Mesenchymal stem cell (in vitro differentiated cells and primary cell): ENCODE data around the gene BEX1.
"Not testable (repeated sequence)": the region's sequence is repeated elsewhere in the genome, so short reads cannot be mapped to it uniquely, and the experiment has no call there.

ENCODE experiments used
- DNase-seq: peaks from one replicate; pipeline ENCODE4 v3.0.0-alpha.2; 2013
- H2AFZ ChIP-seq: one replicate; pipeline ENCODE4 v1.6.1; 2013; ENCODE audit warnings: low read depth, mild to moderate bottlenecking, control low read depth, inconsistent platforms, low read length, moderate library complexity
- H2AK5ac ChIP-seq: 2 replicates; pipeline ENCODE4 v1.6.1; 2013; ENCODE audit warnings: low read length, moderate library complexity, mild to moderate bottlenecking, inconsistent platforms; ENCODE audit not compliant: severe bottlenecking
- H2BK120ac ChIP-seq: one replicate; pipeline ENCODE4 v1.6.1; 2013; ENCODE audit warnings: low read depth, mild to moderate bottlenecking, inconsistent platforms, low read length, moderate library complexity
- H2BK12ac ChIP-seq, 2 experiments: one replicate each; pipeline ENCODE4 v1.6.1; 2013; ENCODE audit warnings: inconsistent platforms in 2 of 2, low read length in 2 of 2, mild to moderate bottlenecking in 2 of 2, moderate library complexity in 2 of 2, control low read depth in 1 of 2
- H2BK15ac ChIP-seq: one replicate; pipeline ENCODE4 v1.6.1; 2013; ENCODE audit warnings: mild to moderate bottlenecking, low read depth, inconsistent platforms; ENCODE audit not compliant: poor library complexity, severe bottlenecking
- H2BK5ac ChIP-seq: 2 replicates; pipeline ENCODE4 v1.6.1; 2013; ENCODE audit warnings: low read depth, mild to moderate bottlenecking, low read length, control low read depth, inconsistent platforms; ENCODE audit not compliant: poor library complexity, severe bottlenecking
- H3K14ac ChIP-seq, 2 experiments: one replicate each; pipeline ENCODE4 v1.6.1; 2013; ENCODE audit warnings: inconsistent platforms in 2 of 2, low read length in 2 of 2, control low read depth in 1 of 2, mild to moderate bottlenecking in 1 of 2, moderate library complexity in 1 of 2
- H3K18ac ChIP-seq, 2 experiments: one replicate each; pipeline ENCODE4 v1.6.1; 2013; ENCODE audit warnings: inconsistent platforms in 2 of 2, low read length in 2 of 2, control low read depth in 1 of 2, low read depth in 1 of 2, mild to moderate bottlenecking in 1 of 2
- H3K23ac ChIP-seq, 2 experiments: one replicate each; pipeline ENCODE4 v1.6.1; 2013; ENCODE audit warnings: inconsistent platforms in 2 of 2, low read length in 2 of 2, mild to moderate bottlenecking in 2 of 2, moderate library complexity in 2 of 2, control low read depth in 1 of 2
- H3K27ac ChIP-seq: 2 replicates; pipeline ENCODE4 v1.5.1; 2013; ENCODE audit warnings: mild to moderate bottlenecking, moderate library complexity, low read length, control low read depth, inconsistent platforms; ENCODE audit not compliant: poor library complexity, severe bottlenecking
- H3K27me3 ChIP-seq, 2 experiments: 2 replicates each; pipeline versions ENCODE4 v1.6.1 to v1.7.0; 2013; ENCODE audit warnings: low read length in 2 of 2, mild to moderate bottlenecking in 2 of 2, moderate library complexity in 2 of 2, control low read depth in 1 of 2, inconsistent platforms in 1 of 2; ENCODE audit not compliant: control insufficient read depth in 1 of 2, insufficient read depth in 1 of 2
- H3K36me3 ChIP-seq, 2 experiments: 2 replicates each; pipeline versions ENCODE4 v1.6.1 to v1.7.0; 2013; ENCODE audit warnings: low read length in 2 of 2, control low read depth in 1 of 2, inconsistent platforms in 1 of 2, low read depth in 1 of 2, mild to moderate bottlenecking in 1 of 2; ENCODE audit not compliant: insufficient read depth in 2 of 2, control insufficient read depth in 1 of 2
- H3K4ac ChIP-seq, 2 experiments: one replicate each; pipeline ENCODE4 v1.6.1; 2013; ENCODE audit warnings: inconsistent platforms in 2 of 2, low read length in 2 of 2, mild to moderate bottlenecking in 2 of 2, moderate library complexity in 2 of 2, control low read depth in 1 of 2, low read depth in 1 of 2
- H3K4me1 ChIP-seq: 2 replicates; pipeline ENCODE4 v1.6.1; 2013; ENCODE audit warnings: low read depth, low read length, control low read depth; ENCODE audit not compliant: control insufficient read depth, insufficient read depth
- H3K4me2 ChIP-seq: 2 replicates; pipeline ENCODE4 v1.6.1; 2013; ENCODE audit warnings: low read length, mild to moderate bottlenecking, inconsistent platforms; ENCODE audit not compliant: poor library complexity, severe bottlenecking
- H3K4me3 ChIP-seq, 2 experiments: 2 replicates each; pipeline versions ENCODE4 v1.5.1 to v1.7.0; 2013; ENCODE audit warnings: low read length in 2 of 2, mild to moderate bottlenecking in 2 of 2, control low read depth in 1 of 2, low read depth in 1 of 2; ENCODE audit not compliant: insufficient read depth in 1 of 2
- H3K79me1 ChIP-seq: replicated peaks from 2 replicates; pipeline ENCODE4 v1.6.1; 2013; ENCODE audit warnings: mild to moderate bottlenecking, control low read depth, low read length, inconsistent platforms; ENCODE audit not compliant: poor library complexity, severe bottlenecking
- H3K9ac ChIP-seq: 2 replicates; pipeline ENCODE4 v1.7.0; 2013; ENCODE audit warnings: mild to moderate bottlenecking, low read length, moderate library complexity
- H3K9me3 ChIP-seq: 2 replicates; pipeline ENCODE4 v1.7.0; 2013; ENCODE audit warnings: mild to moderate bottlenecking, low read length; ENCODE audit not compliant: control insufficient read depth
- H4K8ac ChIP-seq: one replicate; pipeline ENCODE4 v1.6.1; 2013; ENCODE audit warnings: inconsistent platforms, mild to moderate bottlenecking, low read length, moderate library complexity
- H4K91ac ChIP-seq: one replicate; pipeline ENCODE4 v1.6.1; 2013; ENCODE audit warnings: mild to moderate bottlenecking, low read length, inconsistent platforms
- whole genome bisulfite sequencing: methylation state at CpG from one replicate; pipeline ENCODE4 v1.1.7; 2013; ENCODE audit warnings: mixed read lengths; 5-methylcytosine and 5-hydroxymethylcytosine counted together

Gene BEX1

GRCh38 chrX:103104370-103104769 lies 40.4 kb upstream of the BEX1 start:
- H2BK5ac ChIP-seq, H3K36me3 ChIP-seq, H2BK120ac ChIP-seq, H3K27me3 ChIP-seq, H2AFZ ChIP-seq, H3K27ac ChIP-seq, H3K9me3 ChIP-seq, H3K4me1 ChIP-seq, H4K8ac ChIP-seq, H2AK5ac ChIP-seq, H3K79me1 ChIP-seq, H3K23ac ChIP-seq, H3K4me2 ChIP-seq, H3K18ac ChIP-seq, H2BK12ac ChIP-seq, H3K9ac ChIP-seq, H4K91ac ChIP-seq, H2BK15ac ChIP-seq, DNase-seq, H3K4ac ChIP-seq, H3K4me3 ChIP-seq, H3K14ac ChIP-seq: not testable (repeated sequence)
- WGBS: 93% methylated on average over 14 of the region's 26 CpGs

- no CpG with 5 or more reads among the region's 2 CpGs for WGBS
- not testable (repeated sequence) for H3K79me1 ChIP-seq, H3K4me2 ChIP-seq
Measured at GRCh38 chrX:103103866-103104265, 39.9 kb upstream of the BEX1 start.

GRCh38 chrX:103101299-103102042 lies 37.5 kb upstream of the BEX1 start:
- Histone ChIP-seq H3K4ac (no peak overlapping the region), H3K4me2 (no peak overlapping the region), H2BK15ac (no peak overlapping the region), H2BK5ac (no peak overlapping the region), H2BK12ac (no peak overlapping the region), H3K14ac (no peak overlapping the region), H3K27me3 (peaks cover 0 to 7% of the 10 kb centered on the region in 2 experiments), H4K8ac (no peak overlapping the region), H3K9ac (no peak overlapping the region), H3K79me1 (no peaks in the 10 kb centered on the region), H3K4me1 (no peaks in the 10 kb centered on the region), H3K23ac (no peak overlapping the region), H3K18ac (no peak overlapping the region), H3K4me3 (no peak overlapping the region), H3K9me3 (no peaks in the 10 kb centered on the region), H2AFZ (no peak overlapping the region), H2BK120ac (no peak overlapping the region), H3K36me3 (no peaks in the 10 kb centered on the region), H2AK5ac (no peak overlapping the region), H3K27ac (no peak overlapping the region), H4K91ac (no peak overlapping the region)
- DNase-seq: no peak
- 25% methylated on average over 2 of the region's 3 CpGs for WGBS

More at GRCh38 chrX:103103866-103104265, 39.9 kb upstream of the BEX1 start:
- H3K27me3 ChIP-seq, H2BK120ac ChIP-seq, H3K9me3 ChIP-seq, H3K4me1 ChIP-seq, DNase-seq, H3K18ac ChIP-seq, H3K4me3 ChIP-seq, H2AK5ac ChIP-seq, H3K27ac ChIP-seq, H3K14ac ChIP-seq, H3K23ac ChIP-seq, H3K9ac ChIP-seq, H2BK5ac ChIP-seq, H4K8ac ChIP-seq, H2BK12ac ChIP-seq, H3K4ac ChIP-seq, H2AFZ ChIP-seq, H3K36me3 ChIP-seq, H2BK15ac ChIP-seq, H4K91ac ChIP-seq: not testable (repeated sequence)

- H2BK12ac ChIP-seq: no peak overlapping the region
- H4K91ac ChIP-seq: no peak overlapping the region
- no peaks in the 10 kb centered on the region for H3K4me1 ChIP-seq
- no peak overlapping the region for H2AK5ac ChIP-seq
- DNase-seq: no peak
- H2BK5ac ChIP-seq: no peak overlapping the region
- H2AFZ ChIP-seq: no peak overlapping the region
- H3K18ac ChIP-seq: no peak overlapping the region
- H3K9ac ChIP-seq: no peak overlapping the region
- H3K9me3 ChIP-seq: no peaks in the 10 kb centered on the region
- H2BK120ac ChIP-seq: no peak overlapping the region
- H3K4me2 ChIP-seq: no peak overlapping the region
- no peaks in the 10 kb centered on the region for H3K79me1 ChIP-seq
- H3K4ac ChIP-seq: no peak overlapping the region
- no peak overlapping the region for H3K27ac ChIP-seq
- H4K8ac ChIP-seq: no peak overlapping the region
- H3K27me3 ChIP-seq: peaks cover 0 to 7% of the 10 kb centered on the region in 2 experiments
- H3K23ac ChIP-seq: no peak overlapping the region
- no peak overlapping the region for H3K14ac ChIP-seq
- H3K4me3 ChIP-seq: no peak overlapping the region
- no CpG with 5 or more reads among the region's 4 CpGs for WGBS
- H2BK15ac ChIP-seq: no peak overlapping the region
- no peaks in the 10 kb centered on the region for H3K36me3 ChIP-seq
Measured at GRCh38 chrX:103100484-103100883, 36.5 kb upstream of the BEX1 start.
